ENCODE measurements around the gene UBA1.

UBA1 gene

DNA sequence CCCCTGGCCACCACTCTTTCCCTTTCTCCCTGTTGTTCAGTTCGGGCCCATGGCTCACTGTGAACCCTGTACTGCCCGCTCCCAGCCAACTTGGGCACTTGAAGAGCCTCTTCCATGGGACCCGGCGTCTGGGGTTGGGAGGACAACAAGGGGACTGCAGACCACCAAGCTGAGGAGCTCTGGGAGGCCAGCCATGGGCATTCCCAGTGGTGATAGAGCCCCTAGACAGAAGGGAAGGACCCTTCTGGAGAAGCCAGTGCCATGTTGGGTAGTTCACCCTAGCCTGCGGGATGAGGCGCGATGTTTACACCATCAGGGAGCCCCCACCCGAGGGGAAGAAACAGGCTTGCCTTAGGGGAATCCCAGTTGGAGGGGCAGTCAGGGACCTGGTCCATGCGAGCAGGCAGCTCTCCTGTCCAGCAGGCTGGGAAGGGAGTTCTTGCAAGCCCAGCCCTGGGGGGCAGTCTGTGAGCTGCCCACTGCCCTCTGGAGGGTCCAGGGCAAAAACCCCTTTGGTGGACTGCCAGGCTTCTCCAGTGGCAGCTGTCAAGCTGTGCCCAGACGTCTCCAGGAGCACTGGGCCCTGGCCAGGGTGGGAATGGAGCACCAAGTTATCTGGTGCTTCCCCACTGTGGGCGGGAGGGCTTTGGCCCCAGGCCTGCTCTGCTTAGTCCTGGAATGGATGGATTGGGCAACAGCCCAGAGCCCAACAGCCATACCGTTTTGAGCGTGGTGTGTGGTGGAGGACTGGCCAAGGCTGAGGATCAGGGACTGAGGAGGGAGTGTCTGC lies 23.7 kb upstream of the UBA1 start:
- peak; percentile 70 for DNase-seq (ENCODE audit: low read depth, low spot score)

DNA sequence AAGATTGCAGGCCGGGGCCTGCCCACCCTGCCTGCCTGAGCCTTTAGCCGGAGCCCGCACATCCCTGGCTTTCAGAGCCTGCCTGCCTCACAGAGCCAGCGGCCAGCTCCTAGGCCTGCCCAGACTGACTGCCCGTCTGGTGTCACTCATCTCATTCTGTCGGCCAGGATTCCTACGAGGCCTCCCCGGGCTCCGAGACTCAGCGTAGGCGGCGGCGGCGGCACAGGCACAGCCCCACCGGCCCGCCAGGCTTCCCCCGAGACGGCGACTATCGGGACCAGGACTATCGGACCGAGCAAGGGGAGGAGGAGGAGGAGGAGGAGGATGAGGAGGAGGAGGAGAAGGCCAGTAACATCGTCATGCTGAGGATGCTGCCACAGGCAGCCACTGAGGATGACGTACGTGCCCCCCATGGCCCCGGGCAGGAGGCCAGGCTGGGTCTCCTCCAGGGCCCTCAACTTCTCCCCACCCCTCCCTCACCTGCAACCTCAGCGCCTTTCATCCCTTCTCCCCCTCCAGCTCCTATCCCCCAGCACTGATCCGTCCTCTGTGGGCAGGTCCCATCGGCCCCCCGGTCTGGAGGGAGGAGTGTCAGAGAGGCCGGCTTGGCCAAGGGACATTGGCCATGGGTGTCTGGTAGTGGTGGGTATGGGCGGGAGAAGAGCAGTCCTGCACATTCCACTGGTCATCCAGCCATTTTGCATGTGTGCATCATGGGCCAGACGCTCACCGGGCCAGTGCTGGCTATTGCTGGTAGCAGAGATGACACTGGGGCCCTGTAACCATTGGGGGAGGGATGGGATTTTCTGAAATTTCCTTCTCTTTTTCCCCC lies 22.6 kb upstream of the UBA1 start:
- DNase-seq (ENCODE audit: low read depth, low spot score) = no peak

DNA sequence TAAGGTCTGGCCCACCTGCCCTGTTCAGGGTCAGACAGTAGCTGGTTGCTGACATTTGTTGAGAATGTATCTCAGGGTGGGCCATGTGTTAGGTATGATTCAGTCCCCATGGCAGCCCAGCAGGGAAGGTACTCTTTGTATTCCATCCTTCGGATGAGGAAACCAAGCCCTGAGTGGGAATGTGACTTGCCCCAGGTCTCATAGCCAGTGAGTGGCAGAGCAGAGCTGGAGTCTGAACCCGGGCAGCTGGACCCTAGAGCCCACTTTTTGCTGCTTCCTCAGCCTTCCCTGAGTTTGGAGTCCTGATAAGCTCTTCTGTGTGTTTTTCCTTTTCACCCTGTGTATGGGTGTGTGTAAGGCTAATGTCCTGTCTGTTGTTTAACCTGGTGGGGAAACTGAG lies 21.6 kb upstream of the UBA1 start:
- no peak for DNase-seq (ENCODE audit: low read depth, low spot score)

GRCh38 chrX:47172549-47172948 lies 21.1 kb upstream of the UBA1 start:
- no peak for DNase-seq (ENCODE audit: low read depth, low spot score)

GRCh38 chrX:47172971-47173792 lies 20.4 kb upstream of the UBA1 start:
- DNase-seq (ENCODE audit: low read depth, low spot score) = no peak

DNA sequence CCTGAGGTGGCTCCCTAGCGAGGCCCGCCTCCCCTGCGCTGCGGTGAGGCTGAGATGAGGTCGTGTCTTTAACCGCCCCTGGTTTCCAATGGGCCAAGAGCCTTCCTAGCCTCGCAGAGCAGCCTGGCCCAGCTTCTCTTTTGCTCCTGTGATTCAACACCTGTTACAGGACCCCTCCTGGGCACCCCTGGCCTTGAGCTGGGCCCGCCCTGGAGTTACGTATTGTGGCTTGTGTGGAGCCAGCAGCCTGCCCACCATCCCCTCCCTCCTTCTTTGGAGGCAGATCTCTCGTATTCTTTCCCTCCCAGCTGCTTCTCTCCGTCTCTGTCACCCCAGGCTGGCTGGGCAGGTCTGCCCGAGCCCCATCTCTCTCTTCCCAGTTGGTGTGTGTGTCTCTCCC lies 19.3 kb upstream of the UBA1 start:
- DNase-seq (ENCODE audit: low read depth, low spot score) = no peak

GRCh38 chrX:47174846-47175587 lies 18.6 kb upstream of the UBA1 start:
- no peak for DNase-seq (ENCODE audit: low read depth, low spot score)

GRCh38 chrX:47175588-47175980 lies 18.0 kb upstream of the UBA1 start:
- DNase-seq (ENCODE audit: low read depth, low spot score) = no peak

DNA sequence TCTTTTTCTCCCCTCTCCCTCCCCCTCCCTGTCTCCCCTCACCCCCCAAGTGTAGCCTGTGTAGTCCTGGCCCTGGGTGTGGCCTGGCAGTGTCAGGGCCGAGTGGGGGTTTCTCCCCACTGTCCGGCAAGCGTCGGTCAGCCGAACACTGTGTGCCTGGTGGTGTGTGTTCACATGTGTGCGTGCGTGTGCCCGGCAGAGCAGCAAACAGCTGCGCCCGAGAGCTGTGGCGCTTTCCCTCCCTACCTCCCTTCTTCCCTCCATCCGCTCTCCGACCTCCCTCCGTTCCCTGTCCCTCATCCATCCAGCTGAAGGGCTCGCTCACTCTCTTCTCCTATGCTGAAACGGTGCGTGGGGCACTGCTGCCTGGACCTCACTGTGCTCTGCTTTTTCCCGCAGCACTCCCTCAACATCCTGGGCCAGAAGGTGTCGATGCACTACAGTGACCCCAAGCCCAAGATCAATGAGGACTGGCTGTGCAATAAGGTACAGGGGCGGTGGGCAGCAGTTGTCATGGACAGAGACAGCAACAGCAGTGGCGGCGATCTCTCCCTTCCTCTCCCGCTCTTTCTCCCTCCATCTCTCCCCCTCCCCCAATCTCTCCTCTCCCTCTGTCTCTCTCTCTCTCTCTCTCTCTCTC lies 17.4 kb upstream of the UBA1 start:
- no peak for DNase-seq (ENCODE audit: low read depth, low spot score)

DNA sequence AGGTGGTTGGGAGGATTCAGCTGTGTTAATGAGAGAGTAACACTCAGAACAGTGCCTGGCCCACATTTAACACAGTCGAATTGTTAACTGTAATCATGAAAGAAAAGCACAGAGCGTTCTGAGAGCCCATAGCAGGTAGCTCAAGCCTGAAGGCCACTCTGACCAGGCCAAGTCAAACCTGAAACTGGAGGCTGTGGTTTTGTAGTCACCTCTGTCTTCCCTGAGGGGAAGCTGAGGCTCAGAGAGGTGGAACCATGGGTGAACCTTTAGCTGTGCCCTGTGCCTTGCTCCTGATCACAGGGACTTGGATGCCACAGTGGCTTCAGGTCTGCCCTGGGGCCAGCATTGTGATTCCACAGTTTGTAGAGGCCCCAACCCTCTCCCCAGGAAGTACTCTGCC lies 16.6 kb upstream of the UBA1 start:
- DNase-seq (ENCODE audit: low read depth, low spot score) = no peak

DNA sequence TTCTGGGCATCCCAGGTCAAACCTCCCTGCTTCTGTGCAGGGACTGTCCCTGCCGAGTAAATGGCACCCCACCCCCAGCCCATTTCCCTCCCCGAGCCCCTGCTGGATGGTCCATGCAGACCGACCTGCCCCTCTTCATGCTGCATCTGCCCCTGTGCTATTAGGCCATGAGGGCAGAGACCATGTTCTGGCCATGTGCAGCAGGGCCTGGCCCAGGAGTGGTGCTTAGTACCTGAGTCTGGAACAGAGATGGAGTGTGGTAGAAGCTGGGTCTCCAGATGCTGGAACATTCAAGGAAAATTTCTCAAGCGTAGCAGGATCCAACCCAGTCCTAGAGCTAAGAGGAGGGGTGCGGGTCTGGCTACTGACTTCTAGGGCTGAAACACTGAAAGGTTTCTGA lies 15.3 kb upstream of the UBA1 start:
- DNase-seq (ENCODE audit: low read depth, low spot score) = no peak

DNA sequence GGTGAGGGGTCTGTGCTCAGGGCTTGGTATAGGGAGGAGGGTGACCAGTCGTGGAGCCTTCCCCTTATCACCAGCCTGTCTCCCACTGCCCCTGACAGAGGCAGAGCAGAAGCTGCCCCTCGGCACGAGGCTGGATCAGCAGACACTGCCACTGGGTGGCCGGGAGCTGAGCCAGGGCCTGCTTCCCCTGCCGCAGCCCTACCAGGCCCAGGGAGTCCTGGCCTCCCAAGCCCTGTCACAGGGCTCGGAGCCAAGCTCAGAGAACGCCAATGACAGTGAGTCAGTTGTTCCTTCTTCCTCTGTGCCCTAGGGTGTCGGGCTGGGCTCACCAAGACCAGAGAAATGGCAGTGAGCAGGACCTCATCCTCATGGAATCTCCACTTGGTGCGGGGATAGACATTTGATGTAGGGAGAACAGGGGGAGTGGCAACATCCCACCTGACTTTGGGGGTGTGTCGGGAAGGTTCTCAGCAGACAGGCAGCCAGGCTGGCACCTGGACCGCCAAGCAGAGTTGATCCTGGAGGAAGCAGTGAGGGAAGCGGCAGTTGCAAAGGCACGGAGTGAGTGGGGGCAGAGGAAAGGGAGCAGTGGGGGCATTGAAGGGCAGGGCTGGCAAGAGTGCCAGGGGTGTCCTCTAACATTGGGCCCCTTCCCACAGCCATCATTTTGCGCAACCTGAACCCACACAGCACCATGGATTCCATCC lies 14.3 kb upstream of the UBA1 start:
- DNase-seq (ENCODE audit: low read depth, low spot score) = peak; percentile 62

GRCh38 chrX:47179928-47180255 lies 13.7 kb upstream of the UBA1 start:
- DNase-seq (ENCODE audit: low read depth, low spot score) = no peak

- DNase-seq (ENCODE audit: low read depth, low spot score) = no peak
These were observed 13.3 kb upstream of the UBA1 start for GRCh38 chrX:47180346-47180745.

- no peak for DNase-seq (ENCODE audit: low read depth, low spot score)
These were observed 12.3 kb upstream of the UBA1 start for GRCh38 chrX:47181301-47181700.

GRCh38 chrX:47182106-47182700 lies 11.4 kb upstream of the UBA1 start:
- no peak for DNase-seq (ENCODE audit: low read depth, low spot score)

DNA sequence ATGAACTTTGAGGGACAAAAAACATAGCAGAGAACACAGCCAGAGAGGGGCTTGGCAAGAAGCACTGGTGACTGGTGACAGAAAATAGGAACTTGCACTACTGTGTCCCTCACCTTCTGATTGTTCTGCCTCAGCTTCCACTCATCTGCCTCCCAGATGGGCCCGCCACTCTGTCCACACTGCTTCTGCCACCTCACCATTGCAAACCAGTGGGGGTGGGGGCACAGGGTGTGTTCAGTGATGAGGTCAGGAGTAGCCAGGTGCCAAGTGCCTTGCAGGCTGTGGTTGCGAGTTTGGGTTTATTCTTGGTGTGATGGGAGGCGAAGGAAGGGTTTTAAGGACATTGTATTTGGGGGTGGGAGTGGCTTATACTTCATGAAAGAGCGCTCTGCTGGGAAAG lies 9.1 kb upstream of the UBA1 start:
- no peak for DNase-seq (ENCODE audit: low read depth, low spot score)

DNA sequence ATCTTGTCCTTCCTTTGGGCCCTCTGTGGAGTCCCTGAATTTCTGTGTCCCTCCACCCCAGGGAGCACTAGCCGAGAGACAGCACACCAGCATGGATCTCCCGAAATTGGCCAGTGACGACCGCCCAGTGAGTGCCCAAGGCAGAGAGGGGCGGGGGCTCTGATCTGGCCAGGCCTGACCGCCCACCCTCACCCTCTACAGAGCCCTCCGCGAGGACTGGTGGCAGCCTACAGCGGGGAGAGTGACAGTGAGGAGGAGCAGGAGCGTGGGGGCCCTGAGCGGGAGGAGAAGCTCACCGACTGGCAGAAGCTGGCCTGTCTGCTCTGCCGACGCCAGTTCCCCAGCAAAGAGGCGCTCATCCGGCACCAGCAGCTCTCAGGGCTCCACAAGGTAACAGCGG lies 8.4 kb upstream of the UBA1 start:
- DNase-seq (ENCODE audit: low read depth, low spot score) = no peak

DNA sequence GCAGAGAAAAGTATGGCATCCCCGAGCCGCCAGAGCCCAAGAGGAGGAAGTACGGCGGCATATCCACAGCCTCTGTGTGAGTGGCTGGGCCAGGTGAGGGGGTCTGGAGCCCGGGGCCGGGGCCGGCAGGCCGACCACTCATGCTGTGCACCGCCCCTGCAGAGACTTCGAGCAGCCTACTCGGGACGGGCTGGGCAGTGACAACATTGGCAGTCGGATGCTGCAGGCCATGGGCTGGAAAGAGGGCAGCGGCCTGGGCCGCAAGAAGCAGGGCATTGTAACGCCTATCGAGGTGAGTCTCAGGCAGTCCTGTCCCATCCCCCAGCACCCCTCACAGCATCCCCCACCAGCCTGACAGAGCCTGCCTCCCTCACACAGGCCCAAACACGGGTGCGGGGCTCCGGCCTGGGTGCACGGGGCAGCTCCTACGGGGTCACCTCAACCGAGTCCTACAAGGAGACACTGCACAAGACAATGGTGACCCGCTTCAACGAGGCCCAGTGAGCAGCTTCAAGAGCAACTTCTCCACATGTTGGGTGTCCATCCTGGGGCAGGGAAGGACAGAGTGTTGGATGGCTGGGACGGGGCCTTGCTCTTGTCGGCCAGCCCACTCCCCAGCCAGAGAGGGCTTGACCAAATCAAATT lies 7.4 kb upstream of the UBA1 start:
- DNase-seq (ENCODE audit: low read depth, low spot score) = no peak

Data from astrocyte of the hippocampus (primary cell).